ENCODE data around the gene KRTAP24-1.

Gene KRTAP24-1

GRCh38 chr21:30257773-30258172 lies 25.0 kb downstream of the KRTAP24-1 start:
- peak; percentile 78 for DNase-seq (ENCODE audit: low read depth)
- H3K4me3 ChIP-seq (replicated peaks; ENCODE audit: low read depth, low read length), result no peak overlapping the region
- peak; percentile 59 for TF ChIP-seq CTCF (IDR thresholded peaks at IDR 0.05; ENCODE audit: low read length, missing control alignments)

GRCh38 chr21:30256100-30256499 lies 26.6 kb downstream of the KRTAP24-1 start:
- H3K4me3 ChIP-seq (replicated peaks; ENCODE audit: low read depth, low read length), result no peak overlapping the region
- no peak for TF ChIP-seq CTCF (IDR thresholded peaks at IDR 0.05; ENCODE audit: low read length, missing control alignments)
- DNase-seq (ENCODE audit: low read depth), result no peak

- no peak for DNase-seq (ENCODE audit: low read depth)
- no peak for TF ChIP-seq CTCF (IDR thresholded peaks at IDR 0.05; ENCODE audit: low read length, missing control alignments)
These were observed 27.1 kb downstream of the KRTAP24-1 start for GRCh38 chr21:30255679-30256078.

GRCh38 chr21:30251781-30252180 lies 31.0 kb downstream of the KRTAP24-1 start:
- H3K4me3 ChIP-seq (replicated peaks; ENCODE audit: low read depth, low read length), result no peak overlapping the region
- no peak for DNase-seq (ENCODE audit: low read depth)
- TF ChIP-seq CTCF (IDR thresholded peaks at IDR 0.05; ENCODE audit: low read length, missing control alignments), result no peak

More at GRCh38 chr21:30255679-30256078, 27.1 kb downstream of the KRTAP24-1 start:
- no peak overlapping the region for H3K4me3 ChIP-seq (replicated peaks; ENCODE audit: low read depth, low read length)

GRCh38 chr21:30249936-30250335 lies 32.8 kb downstream of the KRTAP24-1 start:
- no peak overlapping the region for H3K4me3 ChIP-seq (replicated peaks; ENCODE audit: low read depth, low read length)
- DNase-seq (ENCODE audit: low read depth), result no peak
- no peak for TF ChIP-seq CTCF (IDR thresholded peaks at IDR 0.05; ENCODE audit: low read length, missing control alignments)

- no peak overlapping the region for H3K4me3 ChIP-seq (replicated peaks; ENCODE audit: low read depth, low read length)
- no peak for TF ChIP-seq CTCF (IDR thresholded peaks at IDR 0.05; ENCODE audit: low read length, missing control alignments)
- no peak for DNase-seq (ENCODE audit: low read depth)
These were observed 33.9 kb downstream of the KRTAP24-1 start for GRCh38 chr21:30248844-30249243.

GRCh38 chr21:30245061-30245460 lies 37.7 kb downstream of the KRTAP24-1 start:
- no peak overlapping the region for H3K4me3 ChIP-seq (replicated peaks; ENCODE audit: low read depth, low read length)
- no peak for DNase-seq (ENCODE audit: low read depth)
- TF ChIP-seq CTCF (IDR thresholded peaks at IDR 0.05; ENCODE audit: low read length, missing control alignments), result no peak

All from fibroblast of pulmonary artery (primary cell).